ENCODE data around the gene ZNF710. TPM values are rescaled to one million over a fixed set of nuclear protein-coding genes. Genes with fewer than 3 reads are reported as not detected.

The ZNF710 gene
- total and polyA plus RNA-seq, 8 donors, result 7.9 to 35.3 (median 16.1) TPM

DNA sequence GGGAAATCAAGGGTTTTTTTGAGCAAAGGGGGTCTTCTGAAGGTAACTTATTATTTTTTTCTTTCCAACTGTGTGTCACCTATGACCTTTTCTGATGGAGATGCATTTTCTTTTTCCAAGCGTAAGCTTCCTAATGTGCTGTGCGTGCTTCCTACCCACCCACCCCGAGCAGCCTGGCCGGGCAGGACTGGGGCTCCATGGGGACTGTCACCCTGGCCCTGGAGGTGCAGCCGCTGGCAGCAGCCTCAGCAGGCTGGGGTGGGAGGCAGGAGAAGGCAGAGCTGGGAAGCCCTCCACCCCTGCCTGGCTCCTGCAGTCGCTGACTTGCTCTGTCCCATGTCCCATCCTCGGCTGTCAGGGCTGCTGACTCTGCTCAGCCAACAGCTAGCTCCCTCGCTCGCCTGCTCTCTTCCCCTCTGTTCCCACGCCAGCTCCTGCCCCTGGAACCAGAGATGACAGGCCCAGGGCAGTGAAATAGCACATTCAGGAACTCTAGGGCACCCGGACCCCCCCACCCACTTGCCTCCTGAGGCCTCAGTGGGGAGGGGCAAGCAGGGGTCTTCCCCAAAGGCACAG, 79.8 kb downstream of the ZNF710 start:
- Histone ChIP-seq H3K27ac (peak overlapping the region in 2 of 5 donors; percentile 1 to 49), H3K9me3 (no peaks in the 10 kb centered on the region), H3K4me3 (no peak overlapping the region), H3K4me1 (peaks cover under 1 to 42% (median 12%) of the 10 kb centered on the region in 4 donors), H3K27me3 (no peaks in the 10 kb centered on the region), H3K36me3 (peaks cover 53 to 95% (median 93%) of the 10 kb centered on the region in 4 donors)
- DNase-seq, result no peak
- 85 to 89% (median 88%) methylated on average over 11 of the region's 11 CpGs for WGBS, 5 donors
- intact Hi-C loops (cut with DNase I; ENCODE audit: low total_unique reads), result no loop called here
- TF ChIP-seq EP300 (IDR thresholded peaks at IDR 0.05) (no peak), POLR2AphosphoS5 (IDR thresholded peaks at IDR 0.05) (no peak), CTCF (IDR thresholded peaks at IDR 0.05) (no peak), POLR2A (IDR thresholded peaks at IDR 0.05) (no peak)

- intact Hi-C loops (cut with DNase I; ENCODE audit: low total_unique reads), result no loop called here
- WGBS, 5 donors, result 39 to 69% (median 54%) methylated on average over 3 to 9 of the region's 9 CpGs
- H3K27me3 ChIP-seq, result no peaks in the 10 kb centered on the region
- TF ChIP-seq EP300 (IDR thresholded peaks at IDR 0.05), result no peak
- TF ChIP-seq POLR2AphosphoS5 (IDR thresholded peaks at IDR 0.05), result no peak
- no peak for TF ChIP-seq POLR2A (IDR thresholded peaks at IDR 0.05)
- TF ChIP-seq CTCF (IDR thresholded peaks at IDR 0.05), result no peak
- peaks cover 59 to 99% (median 96%) of the 10 kb centered on the region in 4 donors for H3K36me3 ChIP-seq
- H3K4me1 ChIP-seq, result peaks cover 0 to 35% (median 9%) of the 10 kb centered on the region in 4 donors
- no peak for DNase-seq
- H3K4me3 ChIP-seq, result no peak overlapping the region
- H3K27ac ChIP-seq, result peak overlapping the region in 2 of 5 donors; percentile 42 to 76
- H3K9me3 ChIP-seq, result no peaks in the 10 kb centered on the region
These were observed 81.1 kb downstream of the ZNF710 start for GRCh38 chr15:90082140-90082715.

- Histone ChIP-seq H3K27me3 (no peaks in the 10 kb centered on the region), H3K9me3 (no peaks in the 10 kb centered on the region), H3K27ac (peak overlapping the region in 2 of 5 donors; percentile 37 to 76)
These were observed 82.3 kb downstream of the ZNF710 start for GRCh38 chr15:90083419-90083818.

More at GRCh38 chr15:90083419-90083818, 82.3 kb downstream of the ZNF710 start:
- TF ChIP-seq POLR2A (IDR thresholded peaks at IDR 0.05) (no peak), EP300 (IDR thresholded peaks at IDR 0.05) (no peak), POLR2AphosphoS5 (IDR thresholded peaks at IDR 0.05) (no peak), CTCF (IDR thresholded peaks at IDR 0.05) (no peak)
- no peak for DNase-seq
- WGBS, 5 donors, result 88 to 96% (median 94%) methylated on average over 5 of the region's 5 CpGs
- Histone ChIP-seq H3K4me3 (no peak overlapping the region), H3K36me3 (peaks cover 67 to 100% (median 99%) of the 10 kb centered on the region in 4 donors), H3K4me1 (peaks cover 0 to 35% (median 9%) of the 10 kb centered on the region in 4 donors)
- intact Hi-C loops (cut with DNase I; ENCODE audit: low total_unique reads), result no loop called here
